ENCODE data around the gene RGL1.

The RGL1 gene

DNA sequence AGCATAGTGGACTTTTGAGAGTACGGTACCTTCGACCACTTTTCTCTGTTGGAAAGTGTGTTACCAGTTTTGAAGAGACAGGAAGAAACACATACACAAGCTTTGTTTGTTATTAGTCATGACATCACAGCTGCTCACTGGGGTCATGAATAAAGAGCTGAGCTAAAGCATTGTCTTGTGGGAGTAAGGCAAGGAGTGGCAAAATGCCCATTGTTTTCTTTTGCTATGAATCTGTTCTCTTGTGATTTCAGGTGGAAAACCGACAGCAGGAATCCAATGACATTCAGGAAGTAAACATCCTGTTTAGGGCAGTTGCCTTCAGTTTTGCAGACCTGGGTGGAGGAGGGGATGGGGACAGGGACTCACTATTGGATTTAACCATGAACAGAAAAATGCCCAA lies 66.2 kb downstream of the RGL1 start:
- DNase-seq: no peak

DNA sequence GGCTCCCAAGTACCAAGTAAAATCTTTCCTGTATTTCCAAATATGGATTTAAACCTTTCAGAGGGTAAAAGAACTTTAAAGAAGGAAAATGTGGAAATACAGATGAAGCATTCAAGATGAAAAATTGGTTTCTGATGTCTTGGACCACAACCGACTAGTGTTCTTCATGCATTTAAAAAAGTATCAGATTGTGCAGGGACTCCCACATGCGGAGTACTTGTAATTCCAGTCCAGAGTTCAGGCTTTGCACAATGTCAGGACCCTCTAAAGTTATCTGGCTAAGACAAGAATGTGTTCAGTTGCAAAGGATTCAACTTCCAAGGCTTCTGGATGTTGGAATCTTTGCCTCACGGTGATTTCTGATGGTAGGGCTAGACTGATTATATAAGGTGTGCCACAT lies 66.7 kb downstream of the RGL1 start:
- no peak for DNase-seq

DNA sequence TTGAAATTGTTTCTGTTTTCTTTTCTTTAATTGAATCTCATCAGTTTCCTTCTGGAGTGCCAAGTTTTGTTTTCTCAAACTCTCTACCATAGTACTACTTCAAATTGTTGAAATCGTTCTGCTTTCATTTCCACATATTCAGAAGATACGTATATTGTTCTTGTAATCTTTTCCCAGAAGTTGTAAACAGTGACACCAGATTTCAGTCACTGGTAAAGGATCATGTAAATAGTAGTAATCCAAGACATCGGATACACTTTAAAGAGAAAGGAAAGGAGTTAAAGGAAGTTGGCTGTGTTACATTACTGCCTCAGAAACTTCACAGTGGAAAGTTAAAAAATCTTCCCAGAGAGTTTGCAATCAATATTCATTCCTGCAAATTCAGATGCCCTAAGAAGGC lies 67.5 kb downstream of the RGL1 start:
- DNase-seq: no peak

DNA sequence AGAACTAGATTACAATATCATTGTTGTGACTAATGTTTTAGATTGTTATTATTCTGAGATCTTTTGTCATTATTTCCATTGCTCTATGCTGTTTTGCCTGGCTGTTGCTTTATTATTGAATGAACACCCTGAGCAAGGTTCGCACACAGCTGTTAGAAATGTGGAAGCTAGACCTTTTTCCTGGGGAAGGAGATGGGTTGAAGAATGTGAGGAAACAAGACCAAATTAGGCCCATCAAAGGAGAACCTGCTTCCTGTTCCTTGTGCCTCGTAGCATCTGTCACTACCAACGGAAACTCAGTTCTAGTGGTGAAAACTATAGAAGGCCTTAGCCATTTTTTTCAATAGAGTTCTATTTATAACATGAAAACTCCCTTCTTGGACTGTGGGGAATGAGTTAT lies 68.7 kb downstream of the RGL1 start:
- no peak for DNase-seq

DNA sequence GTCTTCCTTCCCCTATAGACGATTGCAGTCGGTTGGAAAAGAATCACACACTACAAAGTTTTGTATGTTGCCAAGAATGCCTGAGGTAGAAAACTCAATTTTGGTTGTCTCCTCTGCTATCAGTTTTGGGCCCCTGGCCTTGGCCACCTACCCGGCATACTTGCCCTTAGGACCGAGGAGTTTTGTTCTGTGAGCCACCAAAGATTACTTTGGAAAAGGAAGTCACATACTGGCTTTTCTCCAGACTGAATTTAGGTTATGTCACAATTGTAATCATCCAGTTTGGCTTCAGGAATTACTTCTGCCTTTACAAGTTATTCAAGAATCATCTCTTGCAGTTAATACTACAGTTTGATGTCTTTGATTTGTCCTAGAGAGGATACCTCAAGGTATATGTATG lies 71.4 kb downstream of the RGL1 start:
- no peak for DNase-seq

DNA sequence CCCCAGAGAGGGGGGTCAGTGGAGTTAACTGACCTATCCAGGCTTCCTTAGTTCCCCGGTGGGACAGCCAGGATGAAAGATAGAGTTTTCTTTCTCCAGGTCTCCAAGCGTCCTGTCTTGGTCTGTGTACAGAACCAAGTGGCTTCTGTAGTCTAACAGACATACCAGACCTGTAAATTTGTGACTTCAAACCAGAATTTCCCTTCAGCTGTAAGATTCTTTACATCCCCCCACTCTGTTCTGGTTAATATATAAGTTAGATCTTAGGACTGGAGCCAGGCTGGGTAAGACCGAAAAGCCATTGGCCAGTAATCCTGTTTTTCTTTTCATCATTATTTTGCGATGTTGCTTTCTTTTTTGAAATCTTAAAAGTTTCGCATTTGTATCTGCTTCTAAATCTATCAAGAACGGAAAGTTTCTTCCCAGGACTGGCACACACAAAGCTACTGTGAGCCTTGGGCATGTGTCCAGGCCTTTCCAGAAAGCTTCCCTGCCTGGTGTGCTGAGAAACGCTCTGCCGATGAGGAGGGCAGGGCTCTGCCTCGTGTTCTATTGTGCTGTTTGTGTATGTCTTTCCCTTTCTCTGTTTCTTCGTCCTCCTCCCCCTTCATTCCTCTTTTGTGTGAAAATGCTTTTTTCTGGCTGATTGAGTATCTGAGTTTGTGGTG lies 72.3 kb downstream of the RGL1 start:
- DNase-seq: no peak

DNA sequence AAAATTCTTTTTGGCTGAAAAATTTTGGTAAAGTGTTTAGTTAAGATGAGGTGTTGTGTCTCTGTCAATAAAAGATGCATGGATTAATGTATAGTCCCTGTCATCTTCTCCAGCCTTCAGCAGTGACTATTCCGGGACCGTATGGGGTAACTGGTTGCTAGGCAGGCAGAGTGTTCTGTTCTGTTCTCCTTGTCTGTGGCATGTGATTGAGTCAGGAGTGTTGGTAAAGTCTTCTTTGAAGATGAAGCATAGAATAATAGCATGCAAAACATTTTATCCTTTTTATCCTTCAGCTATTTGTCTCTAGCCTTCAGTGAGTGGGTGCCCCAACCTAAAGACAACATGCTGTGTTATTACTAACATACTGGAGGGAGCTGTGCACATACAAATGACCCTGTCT lies 74.6 kb downstream of the RGL1 start:
- DNase-seq: no peak

DNA sequence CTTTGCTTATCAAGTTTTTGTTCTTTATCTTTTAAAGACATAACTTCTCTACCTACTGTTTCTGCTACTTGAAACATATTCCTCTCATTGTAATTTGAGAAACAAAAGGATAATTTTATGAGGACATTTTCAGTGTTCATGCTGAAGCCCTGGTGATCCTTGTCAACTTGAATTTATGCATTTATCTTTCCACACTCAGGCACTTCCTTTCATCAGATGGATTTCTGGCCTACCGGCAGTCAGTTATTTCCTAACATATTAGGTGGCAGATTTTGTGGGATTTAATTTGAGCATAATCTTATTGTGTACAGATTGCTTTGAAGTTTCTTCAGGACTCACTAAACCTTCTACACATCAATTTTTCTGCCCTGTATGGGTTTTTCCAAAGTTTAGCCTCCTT lies 75.0 kb downstream of the RGL1 start:
- no peak for DNase-seq

DNA sequence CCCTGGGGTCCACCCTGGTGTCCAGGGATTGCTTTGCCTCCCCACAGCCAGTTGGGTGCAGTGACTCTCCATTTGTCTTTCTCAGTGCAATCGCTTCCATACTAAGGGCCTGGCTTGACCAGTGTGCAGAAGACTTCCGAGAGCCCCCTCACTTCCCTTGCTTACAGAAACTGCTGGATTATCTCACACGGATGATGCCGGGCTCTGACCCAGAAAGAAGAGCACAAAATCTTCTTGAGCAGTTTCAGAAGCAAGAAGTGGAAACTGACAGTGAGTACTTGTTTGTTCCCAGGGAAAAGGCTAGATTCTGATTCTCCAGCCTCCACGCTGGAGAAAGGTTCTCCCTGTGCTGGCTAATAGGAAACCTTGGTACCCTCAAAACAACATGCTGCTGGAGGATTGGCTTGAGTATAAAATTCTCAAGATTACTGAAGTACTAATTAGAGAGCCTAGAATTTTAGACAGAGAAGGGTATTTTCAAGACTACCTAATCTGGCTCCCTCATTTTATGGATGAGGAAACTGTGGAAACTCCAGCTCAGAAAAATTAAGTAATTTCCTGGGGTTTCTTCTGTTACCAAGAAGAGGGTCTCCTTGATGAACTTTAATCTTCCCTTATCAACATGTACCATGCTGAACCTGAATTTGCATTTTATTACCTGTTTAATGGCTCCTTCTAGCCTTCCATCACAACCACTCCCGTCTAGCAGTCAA lies 75.8 kb downstream of the RGL1 start:
- DNase-seq: no peak

DNA sequence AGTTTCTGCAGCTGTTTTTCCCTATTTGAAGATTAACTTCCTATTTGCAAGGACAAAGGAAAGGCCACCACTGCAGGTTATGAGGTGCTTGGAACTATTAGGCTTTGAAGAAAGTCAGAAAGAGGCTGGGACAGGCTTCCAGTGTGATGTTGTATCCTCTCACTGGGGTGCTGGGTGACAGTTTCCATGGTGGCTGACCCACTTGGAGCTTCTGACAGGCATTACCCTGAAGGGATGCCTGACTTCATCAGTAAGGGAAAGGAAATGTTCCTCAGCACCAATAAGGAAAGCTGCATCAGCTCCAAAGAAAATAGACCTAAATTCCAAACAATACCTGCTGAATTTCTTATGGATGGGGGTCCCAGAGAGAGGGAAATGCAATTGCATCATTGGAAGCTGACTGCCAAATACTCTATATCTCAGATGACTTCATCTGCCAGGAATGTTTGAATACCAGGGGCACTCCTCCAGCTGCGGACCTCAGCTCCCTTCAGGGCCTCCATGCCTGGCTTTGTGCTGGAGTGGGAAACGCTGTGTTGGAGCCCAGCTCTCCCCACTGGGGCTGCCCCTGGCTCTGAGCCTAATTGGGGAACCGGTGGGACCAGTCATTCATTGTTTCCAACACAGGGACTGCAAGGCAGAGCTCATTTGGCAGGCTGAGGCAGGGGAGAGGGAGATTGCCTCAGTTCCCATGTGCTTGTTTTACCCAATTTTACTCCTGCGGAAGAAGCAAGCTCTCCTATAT lies 76.6 kb downstream of the RGL1 start:
- no peak for DNase-seq

DNA sequence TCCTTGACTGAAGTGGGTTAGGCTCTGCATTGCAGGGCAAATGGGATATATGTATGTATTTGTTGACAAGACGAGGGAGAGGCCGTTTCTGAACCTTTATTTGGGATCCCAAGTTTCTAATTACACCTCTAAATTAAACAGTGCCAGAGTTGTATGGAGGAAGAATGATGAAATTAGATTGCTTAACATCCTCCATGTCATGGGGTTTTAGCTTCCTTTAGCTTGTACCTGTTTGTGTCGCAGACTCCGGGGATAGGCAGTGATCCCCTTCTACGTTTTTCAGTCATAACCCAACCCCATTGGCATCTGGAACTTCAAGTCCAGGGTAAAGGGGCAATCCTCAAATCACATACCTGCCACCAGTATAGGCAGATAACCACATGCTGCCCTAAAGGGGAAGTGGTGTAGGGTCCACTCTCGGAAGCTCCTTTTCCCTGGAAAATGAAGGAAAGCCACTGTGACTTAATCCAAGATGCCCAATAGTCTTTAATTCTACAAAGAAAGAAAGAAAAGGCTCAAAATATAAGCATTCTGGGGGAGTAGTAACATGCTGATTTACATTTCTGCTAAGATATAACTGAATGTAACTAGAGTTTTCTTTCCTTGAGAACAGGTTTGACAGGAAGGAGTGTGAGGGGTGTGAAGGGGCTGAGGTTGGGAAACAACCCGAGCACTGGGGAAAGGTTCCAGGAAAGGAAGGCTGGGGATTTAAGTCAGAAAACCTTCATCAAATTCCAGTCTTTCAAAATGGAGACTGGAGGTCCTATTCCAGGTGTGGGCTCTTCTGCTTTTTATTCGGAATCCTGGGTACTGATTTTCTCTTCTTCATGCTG lies 77.6 kb downstream of the RGL1 start:
- no peak for DNase-seq

DNA sequence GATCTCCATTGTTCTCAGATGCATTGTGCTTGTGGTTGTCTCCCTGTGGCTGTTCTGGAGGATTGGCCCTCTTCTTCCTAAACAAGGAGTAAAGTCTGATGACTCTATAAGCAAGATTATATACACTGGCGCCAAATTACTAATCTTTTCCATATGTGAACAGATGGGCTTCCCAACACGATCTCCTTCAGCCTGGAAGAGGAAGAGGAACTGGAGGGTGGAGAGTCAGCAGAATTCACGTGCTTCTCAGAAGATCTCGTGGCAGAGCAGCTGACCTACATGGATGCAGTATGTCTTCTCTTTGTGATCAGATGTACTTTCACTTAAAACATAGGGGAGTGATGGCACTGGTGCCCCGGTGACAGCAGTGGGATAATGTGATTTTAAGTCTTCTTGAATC lies 78.7 kb downstream of the RGL1 start:
- no peak for DNase-seq

DNA sequence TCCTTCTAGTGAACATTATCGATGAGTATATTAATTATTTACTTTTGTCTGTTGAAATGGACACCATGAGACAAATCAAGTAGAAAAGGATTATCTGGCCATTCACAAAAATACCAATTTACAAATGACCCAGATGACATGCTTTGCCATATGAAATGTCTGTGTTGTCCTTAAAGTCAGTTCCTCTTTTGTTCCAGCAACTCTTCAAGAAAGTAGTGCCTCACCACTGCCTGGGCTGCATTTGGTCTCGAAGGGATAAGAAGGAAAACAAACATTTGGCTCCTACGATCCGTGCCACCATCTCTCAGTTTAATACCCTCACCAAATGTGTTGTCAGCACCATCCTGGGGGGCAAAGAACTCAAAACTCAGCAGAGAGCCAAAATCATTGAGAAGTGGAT lies 79.6 kb downstream of the RGL1 start:
- no peak for DNase-seq

DNA sequence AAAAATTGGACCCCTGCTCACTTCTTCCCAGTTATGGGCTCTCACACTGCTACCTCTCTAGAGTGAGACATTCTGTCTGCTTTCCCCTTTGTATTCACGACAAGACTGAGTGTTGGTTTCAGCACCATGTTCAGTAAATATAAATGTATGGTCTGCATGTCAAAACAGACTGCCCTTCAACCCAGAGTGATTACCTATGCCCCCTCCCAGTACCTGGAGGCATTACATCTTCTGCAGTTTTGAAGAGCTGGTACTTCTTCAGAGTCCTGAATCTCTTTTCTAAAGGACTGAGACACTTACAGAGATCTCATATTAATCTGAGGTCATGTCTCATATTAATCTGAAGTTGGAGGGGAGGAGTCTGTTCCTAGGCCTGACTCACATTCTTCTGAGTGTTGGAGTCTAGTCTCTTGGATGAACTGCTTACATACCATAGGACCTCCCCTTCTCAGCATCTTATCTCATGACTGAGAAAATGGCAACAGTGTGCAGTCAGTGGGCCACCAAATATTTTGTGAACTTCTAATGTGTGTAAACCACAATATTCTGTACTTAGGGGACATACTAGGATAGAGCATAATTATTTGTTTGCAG lies 80.3 kb downstream of the RGL1 start:
- no peak for DNase-seq

DNA sequence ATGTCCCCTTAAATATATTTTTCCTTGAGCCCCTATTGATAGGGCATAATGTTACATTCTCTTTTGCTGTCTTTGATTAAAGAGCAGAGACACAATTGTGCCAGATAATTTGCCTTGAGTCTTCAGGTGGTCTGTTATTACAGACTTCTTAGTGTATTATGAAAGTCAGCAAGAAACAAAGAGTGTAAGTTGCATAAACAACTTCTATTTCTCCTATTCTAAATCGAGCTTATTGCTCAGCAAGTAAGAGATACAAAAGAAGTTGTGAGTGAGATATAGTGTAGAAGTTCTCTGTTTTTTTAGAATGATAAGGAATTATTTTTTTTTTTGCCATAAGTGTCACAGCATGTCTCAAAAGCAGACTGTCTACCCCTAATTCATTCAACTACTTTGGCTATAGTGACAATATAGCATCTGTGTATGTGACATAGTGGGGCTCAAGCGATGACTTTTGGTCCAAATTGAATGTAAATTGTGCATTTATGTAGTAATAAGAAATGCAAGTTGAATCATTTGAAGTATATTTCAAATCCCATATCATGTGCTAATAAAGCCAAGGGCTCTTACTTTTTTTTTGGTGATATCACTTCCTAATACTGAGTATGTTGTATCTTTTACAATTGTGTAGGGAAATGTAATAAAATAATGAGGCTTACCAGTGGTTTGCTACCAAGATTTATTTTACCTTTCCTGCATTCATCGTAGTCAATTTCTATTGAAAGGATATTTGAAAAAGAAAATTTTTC lies 81.3 kb downstream of the RGL1 start:
- no peak for DNase-seq

DNA sequence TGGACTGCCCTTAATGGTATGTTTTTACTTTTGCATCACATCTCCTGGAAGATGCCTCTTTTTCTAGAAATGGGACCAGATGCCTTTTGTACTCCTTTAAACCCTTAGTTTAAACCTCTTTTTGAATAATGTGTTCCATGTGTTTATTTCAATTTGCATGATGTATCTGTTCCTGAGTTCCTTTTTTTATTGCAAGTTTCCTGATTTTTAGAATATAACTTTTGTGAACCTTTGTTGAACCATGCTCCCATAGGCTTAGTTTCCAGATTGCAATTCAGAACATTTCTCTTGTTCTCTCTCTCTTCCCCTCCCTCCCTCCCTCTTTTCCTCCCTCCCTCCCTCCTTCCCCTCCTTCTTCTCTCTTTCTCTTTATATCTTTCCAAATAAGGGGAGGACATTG lies 81.9 kb downstream of the RGL1 start:
- no peak for DNase-seq

DNA sequence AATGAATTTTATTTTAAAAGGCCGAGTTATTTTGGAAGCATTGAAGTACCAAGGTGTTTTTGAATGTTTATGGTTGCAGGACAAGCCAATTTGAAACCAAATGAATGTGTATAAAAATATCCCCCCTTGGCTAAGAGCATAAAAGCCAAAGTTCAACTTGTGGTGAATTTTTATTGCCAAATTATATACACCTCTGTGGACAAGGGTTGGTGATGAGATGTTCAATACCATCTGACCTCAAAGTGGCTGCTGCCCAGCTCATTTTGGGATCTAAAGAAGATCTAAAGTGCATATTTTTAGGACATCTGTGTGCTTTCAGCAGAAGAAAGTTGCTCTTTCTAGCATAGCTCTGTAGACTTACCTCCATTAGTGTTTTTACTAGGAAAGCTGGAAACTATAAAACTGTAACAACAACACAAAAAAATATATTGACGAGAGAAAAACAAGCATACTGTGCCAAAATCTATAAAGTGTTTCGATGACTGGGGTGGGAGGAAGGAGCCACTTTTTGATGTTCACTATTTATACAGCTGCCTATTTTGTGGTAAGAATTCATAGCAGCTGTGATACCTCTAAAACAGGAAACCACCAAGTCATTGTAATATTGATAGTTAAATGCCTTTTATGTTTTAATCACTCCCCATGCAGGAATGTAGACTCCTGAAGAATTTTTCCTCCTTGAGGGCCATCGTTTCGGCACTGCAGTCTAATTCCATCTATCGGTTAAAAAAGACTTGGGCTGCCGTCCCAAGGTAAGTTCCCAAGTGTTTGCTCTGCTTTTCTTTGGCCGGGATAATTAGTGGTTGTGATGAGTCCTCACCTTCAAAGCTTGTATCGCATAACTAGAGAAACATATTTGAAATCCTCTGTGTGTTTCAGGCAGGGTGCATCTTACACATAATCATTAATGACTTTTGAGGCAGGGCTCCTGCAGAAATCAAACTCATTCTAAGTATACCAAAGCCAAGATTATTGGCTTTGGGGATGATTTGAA lies 83.2 kb downstream of the RGL1 start:
- DNase-seq: no peak

DNA sequence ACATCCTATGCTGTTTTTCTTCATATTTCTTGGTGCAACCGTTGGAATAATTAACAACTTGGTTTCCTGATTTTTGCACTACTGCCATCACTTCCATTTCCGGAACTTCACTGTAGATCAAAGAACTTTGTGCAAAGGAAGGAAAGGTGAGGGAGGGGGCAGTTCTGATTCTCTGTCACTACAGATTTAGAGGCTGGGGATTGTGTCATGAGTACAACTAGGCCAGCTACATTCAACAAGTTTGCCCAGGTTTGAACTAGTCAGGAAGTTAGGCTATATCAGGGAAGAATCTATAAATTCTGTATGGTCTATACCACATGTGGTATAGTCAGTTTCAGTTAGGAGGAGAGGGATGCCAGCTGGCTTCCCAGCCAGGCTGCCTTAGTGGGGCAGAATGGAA lies 84.2 kb downstream of the RGL1 start:
- DNase-seq: no peak

DNA sequence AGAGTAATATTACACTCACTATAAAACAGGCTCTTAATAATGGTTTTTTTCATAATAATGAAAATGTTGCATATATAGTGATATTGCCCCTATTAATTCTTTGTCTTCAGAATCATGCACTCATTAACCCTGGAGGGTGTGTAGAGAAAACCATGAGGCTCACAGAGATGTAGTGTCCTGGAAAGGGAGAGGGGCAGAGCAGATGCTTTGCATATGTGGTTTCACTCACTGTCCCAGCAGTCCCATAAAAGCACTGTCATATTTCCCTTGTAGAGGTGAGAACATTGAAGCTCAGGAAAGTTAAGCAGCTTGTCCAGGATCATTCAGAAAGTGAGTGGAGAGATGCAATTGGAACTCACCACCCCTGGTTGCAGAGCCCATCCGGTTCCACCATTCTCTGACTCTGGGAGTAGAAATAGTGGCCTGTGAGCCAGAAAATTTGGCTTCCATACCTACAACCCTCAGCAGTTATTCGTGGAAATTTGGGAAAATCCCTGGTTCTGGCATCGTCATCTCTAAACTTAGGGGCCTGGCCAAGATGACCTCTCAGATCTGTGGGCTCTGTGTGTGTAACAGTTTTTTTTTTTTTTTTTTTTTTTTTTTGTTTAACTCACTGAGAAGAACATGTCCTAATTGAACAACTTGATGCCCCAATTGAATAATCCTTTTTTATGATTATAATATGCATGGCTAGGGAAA lies 86.4 kb downstream of the RGL1 start:
- DNase-seq: no peak

DNA sequence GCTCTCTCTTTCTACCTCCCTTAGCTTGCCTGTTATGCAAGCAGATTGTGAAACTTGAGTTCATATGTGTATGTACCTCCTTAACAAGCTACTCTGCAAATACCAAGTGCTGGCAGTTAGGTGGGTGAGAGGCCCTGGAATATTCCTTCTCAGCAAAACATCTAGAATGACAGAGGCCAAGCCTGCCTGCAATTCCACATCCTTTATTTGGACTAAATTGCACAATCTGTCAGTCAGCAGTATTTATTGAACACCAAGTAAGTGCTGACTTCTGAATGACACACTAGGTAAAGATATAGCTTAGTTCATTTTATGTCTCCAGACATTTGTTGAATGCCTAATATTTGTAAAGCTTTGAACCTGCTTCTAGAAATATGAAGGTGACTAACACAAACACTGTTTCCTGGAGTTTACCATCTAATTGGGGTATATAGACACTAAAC lies 87.5 kb downstream of the RGL1 start:
- no peak for DNase-seq
